Esophagus muscularis mucosa (tissue), 4 donors: ENCODE data around the gene ZNF292. TPM values are rescaled to one million over a fixed set of nuclear protein-coding genes. Genes with fewer than 3 reads are reported as not detected.
"Not testable (repeated sequence)": the region's sequence is repeated elsewhere in the genome, so short reads cannot be mapped to it uniquely, and the experiment has no call there.

Source experiments
- DNase-seq: peaks from one replicate; pipeline ENCODE4 v3.0.0-alpha.2; 2017; ENCODE audit errors: extremely low spot score
- H3K27ac ChIP-seq, 4 donors: fragments of 200-600 bp; sonication (generic); replicated peaks in 1 of 4; 1 replicate in 3 of 4; 2 replicates in 1 of 4; pipeline ENCODE4 v1.5.1; 2016 to 2019; ENCODE audit warnings: mild to moderate bottlenecking in 1 of 4
- H3K27me3 ChIP-seq, 4 donors: fragments of 200-600 bp; sonication (generic); one replicate each; pipeline versions ENCODE4 v1.5.1 to v1.6.0; 2016 to 2019
- H3K36me3 ChIP-seq, 4 donors: fragments of 200-600 bp; sonication (generic); one replicate each; pipeline ENCODE4 v1.5.1; 2016 to 2019
- H3K4me1 ChIP-seq, 4 donors: fragments of 200-600 bp; sonication (generic); one replicate each; pipeline ENCODE4 v1.5.1; 2016 to 2019
- H3K4me3 ChIP-seq, 4 donors: fragments of 200-600 bp; sonication (generic); 1 replicate in 2 of 4; 2 replicates in 2 of 4; pipeline ENCODE4 v1.5.1; 2016 to 2019; ENCODE audit warnings: mild to moderate bottlenecking in 4 of 4, moderate library complexity in 1 of 4
- H3K9me3 ChIP-seq, 4 donors: fragments of 200-600 bp; sonication (generic); 1 replicate in 3 of 4; 2 replicates in 1 of 4; pipeline ENCODE4 v1.5.1; 2016 to 2019
- EP300 ChIP-seq: sonication (generic); formaldehyde crosslinking; IDR thresholded peaks from one replicate; pipeline ENCODE4 v1.6.1; 2017; ENCODE audit warnings: antibody characterized with exemption
- POLR2A ChIP-seq: fragments of 450-650 bp; IDR thresholded peaks from one replicate; pipeline ENCODE4 v1.6.1; 2017; ENCODE audit warnings: antibody characterized with exemption, moderate library complexity, mild to moderate bottlenecking, low read depth
- POLR2AphosphoS5 ChIP-seq, 2 donors: sonication (generic); formaldehyde crosslinking; IDR thresholded peaks; one replicate each; pipeline ENCODE4 v1.6.1; 2017; ENCODE audit warnings: antibody characterized with exemption in 2 of 2
- WGBS: methylation state at CpG from one replicate; pipeline ENCODE4 v1.1.5; 2018; 5-methylcytosine and 5-hydroxymethylcytosine counted together
- intact Hi-C: fragments of 100-400 bp; cut with DNase I; formaldehyde crosslinking; loops from one replicate; pipeline ENCODE4 v1.15.1; 2023
- total RNA-seq, 4 donors: library from RNA; depleted of rRNA; stranded (reverse); fragments of >200 nt; gene quantifications; one replicate each; pipeline versions ENCODE4 v1.1.0 to v1.2.1, GENCODE V29; 2016
- TF ChIP-seq, protein P1 (sequence below), 3 experiments: fragments of 200-600 bp in 2 of 3; fragments of 450-650 bp in 1 of 3; sonication (generic) in 2 of 3; IDR thresholded peaks; one replicate each; pipeline ENCODE4 v1.5.1; 2017 to 2019; ENCODE audit warnings: antibody characterized with exemption in 3 of 3, mild to moderate bottlenecking in 2 of 3, moderate library complexity in 1 of 3

Gene ZNF292
- total RNA-seq, 4 donors from 2014 or later, result 28.3 to 44.9 (median 32.2) TPM

DNA sequence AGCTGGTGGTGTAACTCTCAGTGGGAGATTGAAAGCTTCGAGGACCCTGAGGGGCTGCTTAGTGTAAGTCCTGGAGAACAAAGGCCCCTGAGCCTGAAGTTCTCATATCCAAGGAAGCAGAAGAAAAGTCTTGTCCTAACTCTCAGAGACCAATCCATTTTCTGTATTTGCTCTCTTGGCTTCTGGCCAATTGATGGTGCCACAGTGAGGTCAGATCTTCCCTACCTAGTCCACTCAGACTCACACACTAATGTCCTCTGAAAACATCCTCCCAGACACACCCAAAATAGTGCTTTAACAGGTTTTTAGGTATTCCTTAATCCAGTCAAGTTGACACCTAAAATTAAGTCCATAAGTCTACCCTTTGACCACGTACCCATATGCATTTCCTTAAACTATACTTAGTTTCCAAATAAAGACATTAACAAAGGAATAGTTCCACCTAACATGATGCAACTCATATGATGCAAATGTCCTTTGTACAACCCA lies 29.4 kb downstream of the ZNF292 start:
- H3K9me3 ChIP-seq, result no peaks in the 10 kb centered on the region
- TF ChIP-seq, protein P1, sequence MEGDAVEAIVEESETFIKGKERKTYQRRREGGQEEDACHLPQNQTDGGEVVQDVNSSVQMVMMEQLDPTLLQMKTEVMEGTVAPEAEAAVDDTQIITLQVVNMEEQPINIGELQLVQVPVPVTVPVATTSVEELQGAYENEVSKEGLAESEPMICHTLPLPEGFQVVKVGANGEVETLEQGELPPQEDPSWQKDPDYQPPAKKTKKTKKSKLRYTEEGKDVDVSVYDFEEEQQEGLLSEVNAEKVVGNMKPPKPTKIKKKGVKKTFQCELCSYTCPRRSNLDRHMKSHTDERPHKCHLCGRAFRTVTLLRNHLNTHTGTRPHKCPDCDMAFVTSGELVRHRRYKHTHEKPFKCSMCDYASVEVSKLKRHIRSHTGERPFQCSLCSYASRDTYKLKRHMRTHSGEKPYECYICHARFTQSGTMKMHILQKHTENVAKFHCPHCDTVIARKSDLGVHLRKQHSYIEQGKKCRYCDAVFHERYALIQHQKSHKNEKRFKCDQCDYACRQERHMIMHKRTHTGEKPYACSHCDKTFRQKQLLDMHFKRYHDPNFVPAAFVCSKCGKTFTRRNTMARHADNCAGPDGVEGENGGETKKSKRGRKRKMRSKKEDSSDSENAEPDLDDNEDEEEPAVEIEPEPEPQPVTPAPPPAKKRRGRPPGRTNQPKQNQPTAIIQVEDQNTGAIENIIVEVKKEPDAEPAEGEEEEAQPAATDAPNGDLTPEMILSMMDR (IDR thresholded peaks at IDR 0.05), result no peak
- no peak for TF ChIP-seq POLR2A
- TF ChIP-seq EP300, result no peak
- TF ChIP-seq POLR2AphosphoS5 (IDR thresholded peaks at IDR 0.05), result no peak
- H3K27ac ChIP-seq, result no peak overlapping the region
- H3K36me3 ChIP-seq, result peaks cover 0 to 21% (median 3%) of the 10 kb centered on the region in 4 donors
- H3K4me3 ChIP-seq, result no peak overlapping the region
- 90% methylated on average over 2 of the region's 2 CpGs for WGBS
- H3K27me3 ChIP-seq, result no peaks in the 10 kb centered on the region
- intact Hi-C loops, result no loop called here
- peaks cover 0 to 33% (median 19%) of the 10 kb centered on the region in 4 donors for H3K4me1 ChIP-seq
- DNase-seq, result no peak

DNA sequence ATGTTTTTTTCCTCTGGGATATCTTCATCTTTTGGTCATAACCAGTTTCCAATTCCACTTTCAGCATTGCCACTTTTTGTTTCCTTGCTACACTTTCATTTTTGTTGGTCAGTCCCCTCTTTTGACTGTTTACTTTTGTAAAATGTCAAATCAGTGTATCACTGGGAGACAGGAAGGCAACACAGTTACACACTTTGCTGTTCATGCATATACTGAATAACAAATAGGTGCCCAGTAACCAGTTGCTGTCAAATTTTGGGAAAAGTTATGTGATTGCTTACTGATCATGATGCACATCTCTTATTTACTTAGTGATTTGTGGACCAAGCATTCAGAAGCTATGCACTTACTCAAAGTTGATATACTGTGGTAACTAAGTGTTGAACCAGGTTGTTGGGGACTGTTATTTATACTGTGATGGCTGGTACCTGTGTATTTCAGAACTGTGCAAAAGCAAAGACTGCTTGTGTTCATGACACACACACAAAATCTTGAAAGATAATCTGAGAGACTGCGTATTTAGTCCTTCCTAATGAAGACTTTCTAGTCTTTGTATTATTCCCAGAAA lies 41.0 kb downstream of the ZNF292 start:
- Histone ChIP-seq H3K27ac (no peak overlapping the region), H3K27me3 (no peaks in the 10 kb centered on the region), H3K4me3 (no peak overlapping the region), H3K4me1 (peaks cover 15 to 29% (median 22%) of the 10 kb centered on the region in 4 donors), H3K9me3 (no peaks in the 10 kb centered on the region), H3K36me3 (no peaks in the 10 kb centered on the region)
- WGBS, result 95% methylated on average over 1 of the region's 1 CpG
- TF ChIP-seq EP300, result no peak
- intact Hi-C loops, result no loop called here
- DNase-seq, result no peak

DNA sequence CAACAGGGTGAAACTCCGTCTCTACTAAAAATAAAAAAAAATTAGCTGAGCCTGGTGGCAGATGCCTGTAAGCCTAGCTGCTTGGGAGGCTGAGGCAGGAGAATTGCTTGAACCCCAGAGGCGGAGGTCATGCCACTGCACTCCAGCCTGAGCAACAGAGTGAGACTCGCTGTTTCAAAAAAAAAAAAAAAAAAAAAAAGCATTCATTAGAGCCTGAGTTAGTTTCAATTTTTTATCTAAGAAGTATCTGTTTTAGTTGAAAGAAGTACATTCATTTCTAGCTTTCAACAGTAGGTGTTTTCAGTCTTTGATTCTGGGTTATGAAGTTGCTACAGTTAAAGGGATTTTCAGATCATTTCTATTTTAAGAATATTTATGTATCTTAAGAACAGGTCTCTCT lies 42.2 kb downstream of the ZNF292 start:
- H3K27me3 ChIP-seq, result no peaks in the 10 kb centered on the region
- no peaks in the 10 kb centered on the region for H3K9me3 ChIP-seq
- TF ChIP-seq POLR2A (no peak), POLR2AphosphoS5 (IDR thresholded peaks at IDR 0.05) (no peak), EP300 (no peak)
- TF ChIP-seq, protein P1 (IDR thresholded peaks at IDR 0.05), result no peak
- H3K36me3 ChIP-seq, result no peaks in the 10 kb centered on the region
- H3K27ac ChIP-seq, result no peak overlapping the region
- peaks cover 15 to 29% (median 22%) of the 10 kb centered on the region in 4 donors for H3K4me1 ChIP-seq
- intact Hi-C loops, result no loop called here
- WGBS, result 90% methylated on average over 3 of the region's 3 CpGs
- H3K4me3 ChIP-seq, result no peak overlapping the region
- DNase-seq, result no peak

DNA sequence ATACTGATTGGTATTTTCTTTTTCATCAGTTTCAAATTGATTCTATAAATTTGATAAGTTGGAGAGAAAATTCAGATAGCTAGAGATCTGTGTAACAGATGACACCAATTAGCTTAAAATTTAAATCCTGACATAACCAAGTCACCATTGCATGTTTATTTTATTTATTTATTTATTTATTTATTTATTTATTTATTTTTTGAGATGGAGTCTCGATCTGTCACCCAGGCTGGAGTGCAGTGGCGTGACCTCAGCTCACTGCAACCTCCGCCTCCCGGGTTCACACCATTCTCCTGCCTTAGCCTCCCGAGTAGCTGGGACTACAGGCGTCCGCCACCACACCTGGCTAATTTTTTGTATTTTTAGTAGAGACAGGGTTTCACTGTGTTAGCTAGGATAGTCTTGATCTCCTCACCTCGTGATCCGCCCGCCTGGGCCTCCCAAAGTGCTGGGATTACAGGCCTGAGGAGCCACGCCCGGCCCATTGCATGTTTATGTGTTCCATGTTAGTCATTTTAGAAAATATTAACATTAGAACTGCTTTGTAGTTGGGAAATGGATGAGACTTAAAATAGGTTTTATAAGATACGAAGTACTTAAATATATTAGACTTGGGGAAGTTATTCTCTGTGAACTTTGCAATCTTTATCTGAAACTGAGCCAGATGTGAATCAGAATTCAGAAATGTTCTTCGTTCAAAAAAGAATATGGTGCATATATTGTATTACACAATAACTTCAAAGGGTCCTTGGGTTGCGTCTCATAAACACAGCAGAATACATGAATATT lies 42.9 kb downstream of the ZNF292 start:
- H3K36me3 ChIP-seq, H3K9me3 ChIP-seq, H3K4me3 ChIP-seq, DNase-seq, H3K27me3 ChIP-seq, intact Hi-C loops, H3K27ac ChIP-seq: not testable (repeated sequence)
- 93% methylated on average over 15 of the region's 15 CpGs for WGBS
- H3K4me1 ChIP-seq, result peaks cover 15 to 29% (median 22%) of the 10 kb centered on the region in 4 donors

DNA sequence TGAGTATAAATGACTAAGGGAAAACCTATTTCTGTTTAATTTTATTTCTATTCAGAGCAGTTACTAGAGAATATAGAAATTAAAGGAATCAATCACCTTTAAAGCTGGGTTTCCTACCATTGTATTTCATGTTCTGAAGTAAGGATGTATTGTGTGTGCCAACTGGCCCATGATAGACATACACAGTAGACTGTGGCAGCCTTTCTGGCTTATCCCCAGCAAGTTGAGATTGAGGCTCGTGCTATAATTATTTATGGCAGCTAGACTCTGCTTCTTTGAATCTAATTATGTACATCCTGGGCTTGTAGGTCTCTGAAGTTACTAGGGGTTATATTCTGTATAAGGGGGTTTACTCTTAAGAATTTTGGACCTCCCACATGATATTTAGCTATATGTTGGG lies 44.4 kb downstream of the ZNF292 start:
- intact Hi-C loops, result loop anchor here (5.0 kb wide), 1 partner anchor 32 kb away; no protein-coding TSS in a partner anchor
- peaks cover 15 to 30% (median 23%) of the 10 kb centered on the region in 4 donors for H3K4me1 ChIP-seq
- H3K9me3 ChIP-seq, result no peaks in the 10 kb centered on the region
- no peak for TF ChIP-seq EP300
- TF ChIP-seq, protein P1 (IDR thresholded peaks at IDR 0.05), result no peak
- no peak for TF ChIP-seq POLR2A
- no peak for TF ChIP-seq POLR2AphosphoS5 (IDR thresholded peaks at IDR 0.05)
- no peaks in the 10 kb centered on the region for H3K36me3 ChIP-seq
- 40% methylated on average over 1 of the region's 1 CpG for WGBS
- H3K27me3 ChIP-seq, result no peaks in the 10 kb centered on the region
- DNase-seq, result no peak
- H3K27ac ChIP-seq, result no peak overlapping the region
- H3K4me3 ChIP-seq, result no peak overlapping the region
